ENCODE data around the gene AMBP.

DNA sequence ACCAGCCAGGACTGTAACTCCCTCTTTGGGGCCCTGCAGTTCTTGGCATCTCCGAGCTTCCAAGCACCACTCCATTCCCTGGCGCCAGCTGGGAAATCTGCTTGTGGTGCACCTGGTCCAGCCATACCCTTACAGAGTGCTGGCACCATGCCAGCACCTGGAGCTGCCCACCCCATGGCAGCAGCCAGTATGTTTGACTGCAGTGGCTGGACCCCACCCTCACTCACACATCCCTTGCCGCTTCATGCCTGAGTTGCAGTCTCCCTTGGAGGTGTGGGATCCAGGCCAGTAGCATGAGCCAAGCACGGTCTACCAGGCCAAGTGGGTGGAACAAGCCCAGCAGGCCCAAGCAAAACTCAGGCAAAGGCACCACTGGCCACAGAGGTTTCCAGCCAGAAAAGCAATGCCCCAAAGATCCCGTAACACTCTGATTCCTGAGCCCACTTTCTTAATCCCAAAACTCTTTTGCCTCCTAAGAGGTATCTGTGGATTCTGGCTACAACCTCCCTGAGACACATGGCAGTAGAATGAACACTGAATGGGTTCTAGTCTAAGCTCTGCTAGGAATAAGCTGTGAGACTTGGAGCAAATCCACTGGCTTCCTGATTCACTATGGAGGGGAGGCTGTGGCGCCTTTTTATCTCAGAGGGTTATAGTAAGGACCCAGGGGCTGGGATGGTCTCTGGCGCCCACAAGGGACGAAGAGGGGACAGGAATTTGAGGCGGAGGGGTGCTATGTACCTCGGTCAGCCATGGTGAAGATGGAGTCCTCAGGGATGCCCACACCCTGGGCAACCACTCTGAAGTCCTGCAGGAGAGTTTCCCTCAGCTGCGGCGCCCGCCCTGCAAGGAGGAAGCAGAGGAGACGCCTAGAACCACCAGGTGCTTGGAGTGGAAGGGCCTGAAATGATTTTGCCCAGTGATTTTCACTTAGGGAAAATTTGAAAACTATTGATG, 5.6 kb downstream of the AMBP start:
- TF ChIP-seq POLR2A (IDR thresholded peaks at IDR 0.05) = no peak
- TF ChIP-seq, protein P1, sequence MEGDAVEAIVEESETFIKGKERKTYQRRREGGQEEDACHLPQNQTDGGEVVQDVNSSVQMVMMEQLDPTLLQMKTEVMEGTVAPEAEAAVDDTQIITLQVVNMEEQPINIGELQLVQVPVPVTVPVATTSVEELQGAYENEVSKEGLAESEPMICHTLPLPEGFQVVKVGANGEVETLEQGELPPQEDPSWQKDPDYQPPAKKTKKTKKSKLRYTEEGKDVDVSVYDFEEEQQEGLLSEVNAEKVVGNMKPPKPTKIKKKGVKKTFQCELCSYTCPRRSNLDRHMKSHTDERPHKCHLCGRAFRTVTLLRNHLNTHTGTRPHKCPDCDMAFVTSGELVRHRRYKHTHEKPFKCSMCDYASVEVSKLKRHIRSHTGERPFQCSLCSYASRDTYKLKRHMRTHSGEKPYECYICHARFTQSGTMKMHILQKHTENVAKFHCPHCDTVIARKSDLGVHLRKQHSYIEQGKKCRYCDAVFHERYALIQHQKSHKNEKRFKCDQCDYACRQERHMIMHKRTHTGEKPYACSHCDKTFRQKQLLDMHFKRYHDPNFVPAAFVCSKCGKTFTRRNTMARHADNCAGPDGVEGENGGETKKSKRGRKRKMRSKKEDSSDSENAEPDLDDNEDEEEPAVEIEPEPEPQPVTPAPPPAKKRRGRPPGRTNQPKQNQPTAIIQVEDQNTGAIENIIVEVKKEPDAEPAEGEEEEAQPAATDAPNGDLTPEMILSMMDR (IDR thresholded peaks at IDR 0.05) = no peak

Measured in right lobe of liver (tissue), 4 donors.